ENCODE results near the gene KRTAP10-2. TPM values are rescaled to one million over a fixed set of nuclear protein-coding genes. Genes with fewer than 3 reads are reported as not detected.

The KRTAP10-2 gene
- total RNA-seq, 6 experiments from 2014 or later: not detected

DNA sequence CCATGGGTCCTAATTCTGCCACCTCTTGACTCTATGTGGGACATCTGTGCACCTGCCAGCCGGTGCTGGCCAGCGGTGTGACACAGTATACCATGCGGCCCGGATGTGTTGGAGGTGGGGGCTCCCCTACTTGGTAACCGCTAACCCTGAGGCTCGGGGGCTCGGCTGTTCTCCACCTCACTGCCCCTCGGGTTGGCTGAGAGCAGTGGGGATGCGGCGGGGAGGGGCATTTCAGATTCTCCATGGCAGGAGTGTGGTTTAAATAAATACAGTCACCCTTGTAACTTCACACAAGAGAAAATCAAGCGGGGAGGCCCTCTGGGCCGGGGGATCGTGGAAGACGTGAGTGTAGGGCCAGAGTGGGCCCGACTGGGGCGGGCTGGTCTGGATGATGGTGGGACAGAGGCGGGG is 22.3 kb downstream of the KRTAP10-2 start:
- H3K4me1 ChIP-seq: no peaks in the 10 kb centered on the region
- no peak for ATAC-seq
- no peaks in the 10 kb centered on the region for H3K27me3 ChIP-seq
- no peak overlapping the region for H3K27ac ChIP-seq
- no CpG with 5 or more reads among the region's 17 CpGs for WGBS (ENCODE audit: insufficient coverage, low coverage, low lambda C conversion rate, missing lambda C conversion rate)
- H3K9me3 ChIP-seq: no peaks in the 10 kb centered on the region
- intact Hi-C loops (cut with DNase I): no loop called here
- H3K36me3 ChIP-seq: no peaks in the 10 kb centered on the region
- TF ChIP-seq, protein P1, sequence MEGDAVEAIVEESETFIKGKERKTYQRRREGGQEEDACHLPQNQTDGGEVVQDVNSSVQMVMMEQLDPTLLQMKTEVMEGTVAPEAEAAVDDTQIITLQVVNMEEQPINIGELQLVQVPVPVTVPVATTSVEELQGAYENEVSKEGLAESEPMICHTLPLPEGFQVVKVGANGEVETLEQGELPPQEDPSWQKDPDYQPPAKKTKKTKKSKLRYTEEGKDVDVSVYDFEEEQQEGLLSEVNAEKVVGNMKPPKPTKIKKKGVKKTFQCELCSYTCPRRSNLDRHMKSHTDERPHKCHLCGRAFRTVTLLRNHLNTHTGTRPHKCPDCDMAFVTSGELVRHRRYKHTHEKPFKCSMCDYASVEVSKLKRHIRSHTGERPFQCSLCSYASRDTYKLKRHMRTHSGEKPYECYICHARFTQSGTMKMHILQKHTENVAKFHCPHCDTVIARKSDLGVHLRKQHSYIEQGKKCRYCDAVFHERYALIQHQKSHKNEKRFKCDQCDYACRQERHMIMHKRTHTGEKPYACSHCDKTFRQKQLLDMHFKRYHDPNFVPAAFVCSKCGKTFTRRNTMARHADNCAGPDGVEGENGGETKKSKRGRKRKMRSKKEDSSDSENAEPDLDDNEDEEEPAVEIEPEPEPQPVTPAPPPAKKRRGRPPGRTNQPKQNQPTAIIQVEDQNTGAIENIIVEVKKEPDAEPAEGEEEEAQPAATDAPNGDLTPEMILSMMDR (IDR thresholded peaks at IDR 0.05): no peak
- no peak for TF ChIP-seq POLR2A (IDR thresholded peaks at IDR 0.05)
- no peak overlapping the region for H3K4me3 ChIP-seq
- peak in 2 of 3 donors; percentile 9 to 28 for DNase-seq

- no peaks in the 10 kb centered on the region for H3K36me3 ChIP-seq
- TF ChIP-seq, protein P1 (IDR thresholded peaks at IDR 0.05): no peak
- TF ChIP-seq POLR2A (IDR thresholded peaks at IDR 0.05): no peak
- H3K4me1 ChIP-seq: no peaks in the 10 kb centered on the region
- no peaks in the 10 kb centered on the region for H3K9me3 ChIP-seq
- DNase-seq (no peak), ATAC-seq (no peak)
- intact Hi-C loops (cut with DNase I): no loop called here
- no CpG with 5 or more reads among the region's 10 CpGs for WGBS (ENCODE audit: insufficient coverage, low coverage, low lambda C conversion rate, missing lambda C conversion rate)
- H3K27me3 ChIP-seq: no peaks in the 10 kb centered on the region
- H3K4me3 ChIP-seq: no peak overlapping the region
- no peak overlapping the region for H3K27ac ChIP-seq
Observed at GRCh38 chr21:44528634-44528995, 22.7 kb downstream of the KRTAP10-2 start.

DNA sequence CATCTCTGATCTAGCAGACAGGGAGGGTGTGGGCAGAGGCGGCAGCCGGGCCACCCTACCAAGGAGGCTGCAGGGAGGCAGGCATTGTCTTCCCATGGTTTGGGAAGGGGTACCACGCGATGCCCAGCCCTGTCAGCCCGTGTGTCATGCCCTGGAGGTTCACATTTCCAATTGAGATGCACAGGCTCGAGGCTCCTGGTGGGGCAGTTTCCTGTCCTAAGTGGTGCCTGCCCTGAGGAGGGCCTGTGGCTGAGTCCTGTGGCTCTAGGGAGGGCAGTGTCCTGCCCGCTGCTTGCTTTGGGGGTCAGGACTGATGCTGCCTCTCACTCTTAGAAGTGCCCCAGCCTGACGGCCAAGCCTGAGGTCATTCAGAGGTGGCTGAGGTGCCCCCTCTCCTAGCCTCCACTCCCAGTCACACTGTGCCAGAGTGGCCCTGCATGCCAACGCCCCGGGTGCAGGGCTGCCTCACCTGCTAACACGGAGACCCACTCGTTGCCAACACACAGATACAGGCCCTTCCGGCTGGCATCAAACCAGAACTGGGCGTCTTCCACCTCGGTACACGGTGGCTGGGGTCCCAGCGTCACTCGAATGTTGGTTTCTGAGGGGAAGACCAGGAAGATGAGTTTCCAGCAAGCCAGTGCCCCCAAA is 23.2 kb downstream of the KRTAP10-2 start:
- H3K9me3 ChIP-seq: no peaks in the 10 kb centered on the region
- no peaks in the 10 kb centered on the region for H3K27me3 ChIP-seq
- no peaks in the 10 kb centered on the region for H3K36me3 ChIP-seq
- H3K27ac ChIP-seq: no peak overlapping the region
- ATAC-seq: no peak
- WGBS (ENCODE audit: insufficient coverage, low coverage, low lambda C conversion rate, missing lambda C conversion rate): no CpG with 5 or more reads among the region's 18 CpGs
- no peaks in the 10 kb centered on the region for H3K4me1 ChIP-seq
- intact Hi-C loops (cut with DNase I): no loop called here
- no peak overlapping the region for H3K4me3 ChIP-seq
- no peak for TF ChIP-seq POLR2A (IDR thresholded peaks at IDR 0.05)
- TF ChIP-seq, protein P1 (IDR thresholded peaks at IDR 0.05): no peak
- peak in 2 of 3 donors; percentile 18 to 37 for DNase-seq

- intact Hi-C loops (cut with DNase I): no loop called here
- Histone ChIP-seq H3K27me3 (no peaks in the 10 kb centered on the region), H3K4me1 (no peaks in the 10 kb centered on the region), H3K36me3 (no peaks in the 10 kb centered on the region), H3K27ac (no peak overlapping the region), H3K4me3 (no peak overlapping the region), H3K9me3 (no peaks in the 10 kb centered on the region)
- TF ChIP-seq POLR2A (IDR thresholded peaks at IDR 0.05): no peak
- TF ChIP-seq, protein P1 (IDR thresholded peaks at IDR 0.05): no peak
- DNase-seq: peak in 2 of 3 donors; percentile 7 to 33
- no peak for ATAC-seq
- WGBS (ENCODE audit: insufficient coverage, low coverage, low lambda C conversion rate, missing lambda C conversion rate): 88% methylated on average over 19 of the region's 37 CpGs
Observed at GRCh38 chr21:44527156-44527982, 23.9 kb downstream of the KRTAP10-2 start.
